ENCODE results near the gene GATD1.

The GATD1 gene

GRCh38 chr11:803467-803742, 26.1 kb upstream of the GATD1 start:
- no peak for TF ChIP-seq CTCF (IDR thresholded peaks at IDR 0.05; ENCODE audit: insufficient read depth, missing control alignments)
- DNase-seq (ENCODE audit: insufficient read length, low spot score), result no peak
- FAIRE-seq, result no peak

- DNase-seq (ENCODE audit: insufficient read length, low spot score) (no peak), FAIRE-seq (no peak)
- TF ChIP-seq CTCF (IDR thresholded peaks at IDR 0.05; ENCODE audit: insufficient read depth, missing control alignments), result no peak
Measured at GRCh38 chr11:802693-803466, 25.6 kb upstream of the GATD1 start.

- DNase-seq (ENCODE audit: insufficient read length, low spot score), result no peak
- no peak for FAIRE-seq
- TF ChIP-seq CTCF (IDR thresholded peaks at IDR 0.05; ENCODE audit: insufficient read depth, missing control alignments), result no peak
Measured at GRCh38 chr11:802018-802617, 24.8 kb upstream of the GATD1 start.

- TF ChIP-seq CTCF (IDR thresholded peaks at IDR 0.05; ENCODE audit: insufficient read depth, missing control alignments), result no peak
- FAIRE-seq (no peak), DNase-seq (ENCODE audit: insufficient read length, low spot score) (no peak)
Measured at GRCh38 chr11:801097-801780, 24.0 kb upstream of the GATD1 start.

GRCh38 chr11:800473-800872, 23.2 kb upstream of the GATD1 start:
- TF ChIP-seq CTCF (IDR thresholded peaks at IDR 0.05; ENCODE audit: insufficient read depth, missing control alignments), result no peak
- FAIRE-seq (no peak), DNase-seq (ENCODE audit: insufficient read length, low spot score) (no peak)

GRCh38 chr11:799641-800316, 22.5 kb upstream of the GATD1 start:
- no peak for FAIRE-seq
- no peak for DNase-seq (ENCODE audit: insufficient read length, low spot score)
- no peak for TF ChIP-seq CTCF (IDR thresholded peaks at IDR 0.05; ENCODE audit: insufficient read depth, missing control alignments)
